HepG2 (cell line): ENCODE data around the gene DYNC2H1.
A peak's percentile ranks its signal among the peaks of the same experiment; 100 is the strongest.

Experiments
- ATF6 ChIP-seq: sonication (generic); formaldehyde crosslinking; conservative IDR thresholded peaks from 2 replicates; pipeline ENCODE4 v1.4.0; 2020; ENCODE audit warnings: missing genetic modification reagents
- CTCF ChIP-seq: sonication (generic); formaldehyde crosslinking; IDR thresholded peaks from 2 replicates; pipeline ENCODE4 v1.5.0; 2020; ENCODE audit warnings: mild to moderate bottlenecking, missing genetic modification reagents, moderate library complexity
- KDM5B ChIP-seq: sonication (generic); formaldehyde crosslinking; IDR thresholded peaks from 2 replicates; pipeline ENCODE4 v1.4.0; 2020; ENCODE audit warnings: missing genetic modification reagents, mild to moderate bottlenecking, borderline replicate concordance
- POLR2AphosphoS5 ChIP-seq: IDR thresholded peaks from 2 replicates; pipeline ENCODE4 v1.6.1; 2012; ENCODE audit warnings: low read depth, low read length
- ZNF282 ChIP-seq: fragments of 450-650 bp; IDR thresholded peaks from 2 replicates; pipeline ENCODE4 v1.6.1; 2018; ENCODE audit not compliant: partially characterized antibody
- ZSCAN22 ChIP-seq: sonication (generic); formaldehyde crosslinking; IDR thresholded peaks from 2 replicates; pipeline ENCODE4 v1.4.0; 2020; ENCODE audit warnings: mild to moderate bottlenecking, missing genetic modification reagents

GRCh38 chr11:103091801-103092524, 17.3 kb upstream of the DYNC2H1 start, which contains the start of gene DCUN1D5:
- TF ChIP-seq ZNF282: no peak
- TF ChIP-seq KDM5B (CRISPR knock-in tag): peak; percentile 67; the same call in 1 of the 2 replicates
- TF ChIP-seq ATF6 (CRISPR knock-in tag): no peak
- TF ChIP-seq CTCF (CRISPR knock-in tag): 0 out of 2 replicates have a peak, but pooled peaks have one; percentile 8
- TF ChIP-seq ZSCAN22 (CRISPR knock-in tag): no peak
- peak; percentile 79 for TF ChIP-seq POLR2AphosphoS5
